DND-41 (cell line): ENCODE results near the gene NDUFB2.

Experiments used
- EZH2 ChIP-seq: IDR thresholded peaks from 3 replicates; pipeline ENCODE4 v1.6.1; 2012; ENCODE audit warnings: borderline replicate concordance, low read depth, mild to moderate bottlenecking, moderate library complexity, low read length, inconsistent platforms; ENCODE audit not compliant: severe bottlenecking
- TF ChIP-seq, protein P1 (sequence below): IDR thresholded peaks from 2 replicates; pipeline ENCODE4 v1.5.1; 2012; ENCODE audit warnings: borderline replicate concordance, low read length, moderate library complexity, mild to moderate bottlenecking; ENCODE audit not compliant: poor library complexity, severe bottlenecking; ENCODE audit errors: extremely low read depth

DNA sequence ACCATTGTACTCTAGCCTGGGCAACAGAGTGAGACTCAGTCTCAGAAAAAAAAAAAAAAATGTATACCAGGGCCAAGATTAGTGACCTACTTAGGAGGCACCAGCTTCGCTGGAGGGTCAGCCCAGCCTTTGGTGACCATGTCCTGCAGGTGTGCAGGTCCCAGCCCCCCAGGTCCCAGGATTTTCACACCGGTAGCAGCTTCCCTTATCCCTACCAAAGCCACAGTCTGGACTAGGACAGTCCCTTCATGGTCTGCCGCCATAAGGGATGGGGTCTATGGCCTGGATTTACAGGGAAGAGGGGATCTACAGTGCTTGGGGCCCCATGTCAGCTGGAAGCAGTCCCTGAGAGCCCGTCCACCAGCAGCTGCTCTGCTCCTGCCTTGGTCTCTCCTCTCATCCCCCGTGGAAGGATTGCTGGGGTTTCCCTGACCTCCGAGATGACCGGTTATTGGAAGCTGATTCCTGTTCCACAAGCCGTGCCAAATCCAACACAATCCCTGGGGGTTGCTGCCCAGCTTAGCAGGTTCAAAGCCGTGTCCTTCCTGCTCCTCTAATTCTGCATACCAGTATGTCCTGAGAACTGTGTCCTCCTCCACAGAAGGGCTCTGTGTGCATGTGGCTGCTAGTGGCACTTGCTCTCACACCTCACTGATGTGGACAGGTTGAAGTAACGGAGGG is 11.0 kb upstream of the NDUFB2 start:
- TF ChIP-seq EZH2, result no peak
- TF ChIP-seq, protein P1, sequence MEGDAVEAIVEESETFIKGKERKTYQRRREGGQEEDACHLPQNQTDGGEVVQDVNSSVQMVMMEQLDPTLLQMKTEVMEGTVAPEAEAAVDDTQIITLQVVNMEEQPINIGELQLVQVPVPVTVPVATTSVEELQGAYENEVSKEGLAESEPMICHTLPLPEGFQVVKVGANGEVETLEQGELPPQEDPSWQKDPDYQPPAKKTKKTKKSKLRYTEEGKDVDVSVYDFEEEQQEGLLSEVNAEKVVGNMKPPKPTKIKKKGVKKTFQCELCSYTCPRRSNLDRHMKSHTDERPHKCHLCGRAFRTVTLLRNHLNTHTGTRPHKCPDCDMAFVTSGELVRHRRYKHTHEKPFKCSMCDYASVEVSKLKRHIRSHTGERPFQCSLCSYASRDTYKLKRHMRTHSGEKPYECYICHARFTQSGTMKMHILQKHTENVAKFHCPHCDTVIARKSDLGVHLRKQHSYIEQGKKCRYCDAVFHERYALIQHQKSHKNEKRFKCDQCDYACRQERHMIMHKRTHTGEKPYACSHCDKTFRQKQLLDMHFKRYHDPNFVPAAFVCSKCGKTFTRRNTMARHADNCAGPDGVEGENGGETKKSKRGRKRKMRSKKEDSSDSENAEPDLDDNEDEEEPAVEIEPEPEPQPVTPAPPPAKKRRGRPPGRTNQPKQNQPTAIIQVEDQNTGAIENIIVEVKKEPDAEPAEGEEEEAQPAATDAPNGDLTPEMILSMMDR, result no peak
